ENCODE results near the gene IQCE. TPM values are rescaled to one million over a fixed set of nuclear protein-coding genes. Genes with fewer than 3 reads are reported as not detected.

Gene IQCE
- total RNA-seq, 1 donor from 2014 or later, result 5.2 TPM

DNA sequence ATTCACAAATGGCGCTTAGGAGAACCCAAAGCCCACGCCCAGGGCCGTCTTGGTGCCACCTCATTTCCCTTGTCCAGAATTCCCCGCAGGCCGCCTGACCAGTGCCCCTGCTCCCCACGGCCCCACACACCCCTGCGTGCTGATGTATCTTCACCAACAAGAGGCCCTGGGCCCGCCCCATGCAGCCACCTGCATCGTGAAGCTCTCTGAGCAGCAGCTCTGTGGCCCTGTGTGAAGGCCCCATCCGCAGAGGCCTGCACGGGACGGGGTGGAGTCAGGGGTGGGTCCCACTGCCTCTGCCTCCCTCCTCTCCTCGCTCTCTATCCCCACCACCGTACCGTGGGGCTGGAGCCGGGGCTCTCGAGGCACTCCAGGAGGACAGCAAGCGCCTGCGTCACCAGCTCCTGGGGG is 18.1 kb upstream of the IQCE start:
- H3K27ac ChIP-seq, result no peak overlapping the region
- H3K4me3 ChIP-seq, result no peak overlapping the region
- intact Hi-C loops (cut with DNase I), result no loop called here
- H3K27me3 ChIP-seq, result no peaks in the 10 kb centered on the region
- H3K9me3 ChIP-seq, result no peaks in the 10 kb centered on the region
- no peak for DNase-seq (ENCODE audit: extremely low spot score in 2 of 2)
- TF ChIP-seq POLR2AphosphoS5 (IDR thresholded peaks at IDR 0.05; ENCODE audit: insufficient read depth in 1 of 2, low read depth in 1 of 2), result no peak
- TF ChIP-seq POLR2A (IDR thresholded peaks at IDR 0.05), result no peak
- TF ChIP-seq CTCF (IDR thresholded peaks at IDR 0.05), result no peak
- H3K36me3 ChIP-seq, result peaks cover 3 to 61% of the 10 kb centered on the region in 2 donors
- no peaks in the 10 kb centered on the region for H3K4me1 ChIP-seq

GRCh38 chr7:2541291-2542010 is 17.3 kb upstream of the IQCE start:
- Histone ChIP-seq H3K4me1 (no peaks in the 10 kb centered on the region), H3K9me3 (no peaks in the 10 kb centered on the region), H3K36me3 (peaks cover 3 to 69% of the 10 kb centered on the region in 2 donors), H3K27me3 (no peaks in the 10 kb centered on the region), H3K27ac (no peak overlapping the region), H3K4me3 (no peak overlapping the region)
- TF ChIP-seq POLR2AphosphoS5 (IDR thresholded peaks at IDR 0.05; ENCODE audit: insufficient read depth in 1 of 2, low read depth in 1 of 2), result no peak
- no peak for TF ChIP-seq POLR2A (IDR thresholded peaks at IDR 0.05)
- no peak for TF ChIP-seq CTCF (IDR thresholded peaks at IDR 0.05)
- intact Hi-C loops (cut with DNase I), result no loop called here
- no peak for DNase-seq (ENCODE audit: extremely low spot score in 2 of 2)

DNA sequence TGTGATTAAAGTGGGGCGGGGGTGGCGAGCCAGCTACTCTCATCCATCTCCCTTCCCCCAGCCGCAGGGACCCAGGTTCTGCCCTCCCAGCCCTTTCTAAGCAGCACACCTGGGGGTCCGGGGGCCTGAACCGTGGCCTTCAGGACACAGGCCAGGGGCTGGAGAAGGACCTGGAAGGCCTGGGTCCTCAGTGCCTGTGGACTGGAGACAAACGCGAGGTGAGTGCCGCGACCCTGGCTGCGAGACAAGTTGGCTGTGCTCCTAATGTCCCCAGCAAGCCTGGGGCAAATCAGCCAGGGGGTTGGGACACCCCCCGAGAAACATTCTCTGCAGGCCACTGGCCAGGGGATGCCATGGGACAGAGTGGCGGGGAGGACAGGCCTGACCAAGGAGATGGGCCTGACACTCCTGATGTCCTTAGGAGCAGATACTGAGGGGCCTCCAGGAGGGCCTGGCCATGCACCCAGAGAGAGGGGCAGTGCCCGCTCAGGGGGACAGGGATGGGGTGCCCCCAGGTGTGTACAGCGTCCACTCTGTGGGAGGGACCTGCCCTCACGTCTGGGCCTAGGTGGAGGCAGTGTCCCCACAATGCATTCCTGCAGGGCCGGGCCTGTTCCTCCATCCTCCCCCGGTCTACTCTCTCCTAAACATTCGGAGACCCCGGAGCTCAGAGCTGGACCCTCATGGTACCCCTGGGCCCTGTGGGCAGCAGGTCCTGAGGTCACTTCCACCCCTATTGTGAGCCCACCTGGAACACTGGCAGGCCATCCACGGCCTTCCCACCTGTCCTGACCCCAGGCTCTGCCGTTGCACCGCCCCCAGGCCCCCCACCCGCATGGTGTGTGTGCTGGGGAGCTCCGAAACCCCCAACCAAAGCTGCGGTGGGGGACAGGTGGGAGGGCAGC is 16.5 kb upstream of the IQCE start:
- no peak for DNase-seq (ENCODE audit: extremely low spot score in 2 of 2)
- TF ChIP-seq CTCF (IDR thresholded peaks at IDR 0.05) (no peak), POLR2A (IDR thresholded peaks at IDR 0.05) (no peak), POLR2AphosphoS5 (IDR thresholded peaks at IDR 0.05; ENCODE audit: insufficient read depth in 1 of 2, low read depth in 1 of 2) (no peak)
- Histone ChIP-seq H3K9me3 (no peaks in the 10 kb centered on the region), H3K4me1 (no peaks in the 10 kb centered on the region), H3K36me3 (peaks cover 3 to 77% of the 10 kb centered on the region in 2 donors), H3K4me3 (no peak overlapping the region), H3K27ac (no peak overlapping the region), H3K27me3 (no peaks in the 10 kb centered on the region)
- intact Hi-C loops (cut with DNase I), result no loop called here

DNA sequence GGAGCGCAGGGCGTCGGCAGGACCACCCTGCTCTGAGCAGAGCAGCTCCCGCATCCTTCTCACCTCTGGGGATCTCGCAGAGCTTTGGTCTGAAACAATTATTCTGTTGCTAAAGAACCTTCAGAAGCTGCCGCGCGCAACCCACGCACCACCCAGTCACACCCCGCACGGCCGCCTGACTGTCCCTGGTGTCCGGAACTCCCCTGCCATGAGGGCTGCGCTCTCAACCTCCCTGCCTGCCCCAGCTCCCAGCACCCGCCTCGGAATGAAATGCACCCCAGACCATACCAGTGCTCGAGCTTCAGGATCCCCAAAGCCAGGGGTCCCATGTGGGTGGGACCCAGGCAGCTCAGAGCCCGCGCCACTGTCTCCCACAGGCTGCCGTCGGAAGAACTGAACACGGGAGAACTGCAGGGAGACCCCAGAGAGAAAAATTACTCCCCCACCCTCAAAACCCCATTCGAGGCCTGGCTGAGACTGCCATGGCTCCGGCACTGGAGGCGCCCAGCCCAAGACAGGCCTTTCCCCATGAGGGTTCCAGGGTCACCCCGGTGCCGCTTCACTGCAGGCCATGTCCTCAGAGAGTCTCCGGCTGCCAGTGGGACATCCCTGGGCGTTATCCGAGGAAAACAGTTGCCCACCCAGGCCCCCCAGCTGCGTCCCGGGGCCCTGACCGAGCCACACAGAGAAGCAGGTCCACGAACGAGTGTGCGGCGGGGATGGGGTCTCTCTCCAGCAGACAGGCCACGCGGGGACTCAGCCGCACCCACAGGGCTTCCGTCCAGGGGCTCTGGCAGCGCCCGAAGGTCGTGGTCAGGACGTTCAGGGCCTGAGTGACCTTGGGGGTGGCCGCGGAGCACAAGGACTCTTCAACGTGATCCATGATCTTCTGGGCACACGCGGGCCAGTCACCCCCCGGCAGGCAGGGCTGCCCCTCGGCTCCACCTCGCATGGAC is 15.6 kb upstream of the IQCE start:
- no peak for DNase-seq (ENCODE audit: extremely low spot score in 2 of 2)

More for the DNA sequence above, 15.6 kb upstream of the IQCE start:
- Histone ChIP-seq H3K36me3 (peaks cover 3 to 76% of the 10 kb centered on the region in 2 donors), H3K9me3 (no peaks in the 10 kb centered on the region), H3K4me1 (no peaks in the 10 kb centered on the region), H3K4me3 (no peak overlapping the region), H3K27ac (no peak overlapping the region), H3K27me3 (no peaks in the 10 kb centered on the region)
- TF ChIP-seq POLR2A (IDR thresholded peaks at IDR 0.05), result no peak
- intact Hi-C loops (cut with DNase I), result no loop called here
